Endothelial cell (in vitro differentiated cells): ENCODE measurements around the gene ART3. TPM values are rescaled to one million over a fixed set of nuclear protein-coding genes. Genes with fewer than 3 reads are reported as not detected.
"Not testable (repeated sequence)": the region's sequence is repeated elsewhere in the genome, so short reads cannot be mapped to it uniquely, and the experiment has no call there.

Experiments
- DNase-seq: peaks from one replicate; pipeline ENCODE4 v3.0.0; 2021; ENCODE audit warnings: low spot score
- H3K27ac Mint-ChIP-seq: one replicate; pipeline ENCODE4 v1.8.0; 2021; ENCODE audit warnings: mixed read lengths, inconsistent platforms; ENCODE audit not compliant: unreplicated experiment
- H3K27me3 Mint-ChIP-seq: one replicate; pipeline ENCODE4 v1.8.0; 2021; ENCODE audit warnings: mild to moderate bottlenecking, moderate library complexity, mixed read lengths, inconsistent platforms; ENCODE audit not compliant: unreplicated experiment
- H3K36me3 Mint-ChIP-seq: one replicate; pipeline ENCODE4 v1.8.0; 2021; ENCODE audit warnings: mild to moderate bottlenecking, low read depth, mixed read lengths, inconsistent platforms; ENCODE audit not compliant: unreplicated experiment
- H3K4me1 Mint-ChIP-seq: one replicate; pipeline ENCODE4 v1.8.0; 2021; ENCODE audit warnings: mild to moderate bottlenecking, mixed read lengths, inconsistent platforms; ENCODE audit not compliant: unreplicated experiment
- H3K4me3 Mint-ChIP-seq: one replicate; pipeline ENCODE4 v1.8.0; 2021; ENCODE audit warnings: mild to moderate bottlenecking, mixed read lengths, inconsistent platforms; ENCODE audit not compliant: unreplicated experiment
- H3K9me3 Mint-ChIP-seq: one replicate; pipeline ENCODE4 v1.8.0; 2021; ENCODE audit warnings: mixed read lengths, inconsistent platforms; ENCODE audit not compliant: unreplicated experiment
- CTCF ChIP-seq: fragments of 200-600 bp; sonication (generic); IDR thresholded peaks from one replicate; pipeline ENCODE4 v1.5.0; 2021; ENCODE audit warnings: antibody characterized with exemption; ENCODE audit not compliant: unreplicated experiment
- total RNA-seq: library from RNA; stranded (reverse); fragmentation: NEBNext Ultra II Directional; extraction: Animal tissue kit (Norgen Biotek cat#: 25700); gene quantifications from one replicate; pipeline ENCODE4 v1.2.1, GENCODE V29; 2021; ENCODE audit not compliant: unreplicated experiment

Gene ART3
- total RNA-seq, 1 donor from 2014 or later = not detected

GRCh38 chr4:76036855-76037254 is 37.7 kb upstream of the ART3 start:
- H3K27ac Mint-ChIP-seq = no peak overlapping the region
- no peaks in the 10 kb centered on the region for H3K36me3 Mint-ChIP-seq

GRCh38 chr4:76042241-76042998 is 32.1 kb upstream of the ART3 start:
- not testable (repeated sequence) for H3K36me3 Mint-ChIP-seq, DNase-seq, H3K27me3 Mint-ChIP-seq, H3K4me3 Mint-ChIP-seq, H3K9me3 Mint-ChIP-seq, H3K27ac Mint-ChIP-seq, H3K4me1 Mint-ChIP-seq

More at GRCh38 chr4:76036855-76037254, 37.7 kb upstream of the ART3 start:
- no peaks in the 10 kb centered on the region for H3K27me3 Mint-ChIP-seq
- DNase-seq = no peak
- peaks cover 4% of the 10 kb centered on the region for H3K4me1 Mint-ChIP-seq
- TF ChIP-seq CTCF = no peak
- H3K9me3 Mint-ChIP-seq = no peaks in the 10 kb centered on the region
- no peak overlapping the region for H3K4me3 Mint-ChIP-seq

- H3K27me3 Mint-ChIP-seq, DNase-seq, H3K36me3 Mint-ChIP-seq, H3K4me1 Mint-ChIP-seq, H3K9me3 Mint-ChIP-seq, H3K4me3 Mint-ChIP-seq, H3K27ac Mint-ChIP-seq: not testable (repeated sequence)
These were observed 31.2 kb upstream of the ART3 start for GRCh38 chr4:76043306-76043705.

GRCh38 chr4:76044686-76045085 is 29.8 kb upstream of the ART3 start:
- not testable (repeated sequence) for H3K9me3 Mint-ChIP-seq, H3K4me3 Mint-ChIP-seq, H3K27ac Mint-ChIP-seq, H3K27me3 Mint-ChIP-seq, DNase-seq, H3K36me3 Mint-ChIP-seq, H3K4me1 Mint-ChIP-seq

GRCh38 chr4:76049860-76050416 is 24.6 kb upstream of the ART3 start:
- H3K36me3 Mint-ChIP-seq, H3K9me3 Mint-ChIP-seq, H3K4me1 Mint-ChIP-seq: not testable (repeated sequence)

GRCh38 chr4:76050560-76051050 is 23.9 kb upstream of the ART3 start:
- not testable (repeated sequence) for H3K9me3 Mint-ChIP-seq, DNase-seq, H3K36me3 Mint-ChIP-seq, H3K27me3 Mint-ChIP-seq, H3K27ac Mint-ChIP-seq, H3K4me3 Mint-ChIP-seq, H3K4me1 Mint-ChIP-seq

More at GRCh38 chr4:76049860-76050416, 24.6 kb upstream of the ART3 start:
- H3K27me3 Mint-ChIP-seq, H3K27ac Mint-ChIP-seq, H3K4me3 Mint-ChIP-seq, DNase-seq: not testable (repeated sequence)

- peaks cover 7% of the 10 kb centered on the region for H3K36me3 Mint-ChIP-seq
- H3K27me3 Mint-ChIP-seq = peaks cover 3% of the 10 kb centered on the region
- H3K4me1 Mint-ChIP-seq = no peaks in the 10 kb centered on the region
- no peak overlapping the region for H3K27ac Mint-ChIP-seq
- no peak for DNase-seq
- H3K4me3 Mint-ChIP-seq = no peak overlapping the region
- H3K9me3 Mint-ChIP-seq = no peaks in the 10 kb centered on the region
- no peak for TF ChIP-seq CTCF
These were observed 20.8 kb upstream of the ART3 start for GRCh38 chr4:76053730-76054129.
